Endodermal cell (in vitro differentiated cells): Measurements from ENCODE around the gene ETV7. TPM values are rescaled to one million over a fixed set of nuclear protein-coding genes. Genes with fewer than 3 reads are reported as not detected.
A peak's percentile ranks its signal among the peaks of the same experiment; 100 is the strongest.

ENCODE experiments used
- DNase-seq: peaks from one replicate; pipeline ENCODE4 v3.0.0-alpha.2; 2017
- H3K27ac ChIP-seq: 2 replicates; pipeline ENCODE4 v1.5.1; 2013; ENCODE audit warnings: mild to moderate bottlenecking, low read depth, low read length, moderate library complexity
- H3K27me3 ChIP-seq: 2 replicates; pipeline ENCODE4 v1.6.1; 2013; ENCODE audit warnings: mild to moderate bottlenecking, low read length, moderate library complexity; ENCODE audit not compliant: insufficient read depth, control insufficient read depth, poor library complexity, severe bottlenecking
- H3K36me3 ChIP-seq: 2 replicates; pipeline ENCODE4 v1.7.0; 2013; ENCODE audit warnings: mild to moderate bottlenecking, low read length, moderate library complexity; ENCODE audit not compliant: control insufficient read depth, insufficient read depth
- H3K4me1 ChIP-seq: one replicate; pipeline ENCODE4 v1.7.0; 2013; ENCODE audit warnings: low read length; ENCODE audit not compliant: control insufficient read depth, insufficient read depth
- H3K4me3 ChIP-seq: 2 replicates; pipeline ENCODE4 v1.5.1; 2013; ENCODE audit warnings: mild to moderate bottlenecking, low read length, moderate library complexity
- H3K9ac ChIP-seq: 2 replicates; pipeline ENCODE4 v1.6.1; 2013; ENCODE audit warnings: mild to moderate bottlenecking, low read length, moderate library complexity; ENCODE audit not compliant: poor library complexity, severe bottlenecking; ENCODE audit errors: extremely low read depth
- H3K9me3 ChIP-seq: 2 replicates; pipeline ENCODE4 v1.6.1; 2013; ENCODE audit warnings: mild to moderate bottlenecking, low read length, moderate library complexity; ENCODE audit not compliant: control insufficient read depth
- H3K27ac Mint-ChIP-seq: 2 replicates; pipeline ENCODE4 v1.8.0; 2020; ENCODE audit warnings: mixed read lengths
- H3K27me3 Mint-ChIP-seq: 2 replicates; pipeline ENCODE4 v1.8.0; 2021; ENCODE audit warnings: mild to moderate bottlenecking, mixed read lengths; ENCODE audit not compliant: insufficient read depth
- H3K36me3 Mint-ChIP-seq: 2 replicates; pipeline ENCODE4 v1.8.0; 2020; ENCODE audit warnings: low read depth, mixed read lengths
- H3K4me1 Mint-ChIP-seq: 2 replicates; pipeline ENCODE4 v1.8.0; 2020; ENCODE audit warnings: mixed read lengths
- H3K4me3 Mint-ChIP-seq: 2 replicates; pipeline ENCODE4 v1.8.0; 2020; ENCODE audit warnings: mild to moderate bottlenecking, moderate library complexity, mixed read lengths
- H3K9me3 Mint-ChIP-seq: 2 replicates; pipeline ENCODE4 v1.8.0; 2020; ENCODE audit warnings: mild to moderate bottlenecking, mixed read lengths
- WGBS, 2 experiments: methylation state at CpG; one replicate each; pipeline versions ENCODE4 v1.1.5 to v1.1.7; 2013; ENCODE audit warnings: missing lambda C conversion rate in 2 of 2, mixed read lengths in 1 of 2; ENCODE audit not compliant: insufficient coverage in 1 of 2, insufficient read length in 1 of 2; 5-methylcytosine and 5-hydroxymethylcytosine counted together
- total RNA-seq, 2 donors: library from RNA; stranded (reverse); fragmentation: NEBNext Ultra II Directional in 1 of 2; extraction: Animal tissue kit (Norgen Biotek cat#: 25700) in 1 of 2; gene quantifications; 2 replicates in 1 of 2; 3 replicates in 1 of 2; pipeline ENCODE4 v1.2.1, GENCODE V29; 2021
- TF ChIP-seq, protein P1 (sequence below): fragments of 200-600 bp; sonication (generic); conservative IDR thresholded peaks from 2 replicates; pipeline ENCODE4 v1.5.0; 2021; ENCODE audit warnings: antibody characterized with exemption, mild to moderate bottlenecking

The ETV7 gene
- total RNA-seq, 2 donors from 2014 or later = 0.42 TPM

DNA sequence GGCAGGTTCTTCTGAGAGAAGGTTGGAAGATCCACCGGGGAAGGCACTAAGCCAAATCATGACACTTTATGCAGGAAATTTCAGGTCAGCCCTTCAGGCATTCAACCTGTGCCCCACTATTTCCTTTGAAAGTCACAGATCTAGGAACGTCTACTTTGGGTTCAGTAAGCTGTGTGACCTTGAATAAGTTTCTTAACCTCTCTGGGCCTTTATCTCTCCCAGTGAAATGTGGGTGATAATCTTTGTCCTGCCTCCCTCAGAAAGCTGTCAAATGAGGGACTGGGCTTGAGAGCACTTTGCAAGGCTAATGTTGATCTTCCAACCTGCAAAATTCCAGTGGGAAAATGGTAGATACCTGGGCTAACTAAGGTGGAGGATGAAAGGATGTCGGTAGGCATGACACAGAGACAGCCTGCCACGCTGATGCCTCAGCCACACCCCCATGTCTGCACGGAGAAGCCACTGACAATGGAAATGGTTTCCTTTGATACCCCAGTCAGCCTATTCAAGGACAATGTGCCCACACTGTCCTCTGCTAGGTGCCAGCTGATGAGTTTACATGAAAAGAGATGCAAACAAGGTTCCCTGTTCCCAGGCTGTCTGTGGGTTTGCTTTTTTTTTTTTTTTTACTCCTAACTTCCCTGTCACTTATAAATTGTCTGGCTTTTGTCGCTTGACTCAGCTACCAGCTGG is 60.1 kb downstream of the ETV7 start:
- TF ChIP-seq, protein P1, sequence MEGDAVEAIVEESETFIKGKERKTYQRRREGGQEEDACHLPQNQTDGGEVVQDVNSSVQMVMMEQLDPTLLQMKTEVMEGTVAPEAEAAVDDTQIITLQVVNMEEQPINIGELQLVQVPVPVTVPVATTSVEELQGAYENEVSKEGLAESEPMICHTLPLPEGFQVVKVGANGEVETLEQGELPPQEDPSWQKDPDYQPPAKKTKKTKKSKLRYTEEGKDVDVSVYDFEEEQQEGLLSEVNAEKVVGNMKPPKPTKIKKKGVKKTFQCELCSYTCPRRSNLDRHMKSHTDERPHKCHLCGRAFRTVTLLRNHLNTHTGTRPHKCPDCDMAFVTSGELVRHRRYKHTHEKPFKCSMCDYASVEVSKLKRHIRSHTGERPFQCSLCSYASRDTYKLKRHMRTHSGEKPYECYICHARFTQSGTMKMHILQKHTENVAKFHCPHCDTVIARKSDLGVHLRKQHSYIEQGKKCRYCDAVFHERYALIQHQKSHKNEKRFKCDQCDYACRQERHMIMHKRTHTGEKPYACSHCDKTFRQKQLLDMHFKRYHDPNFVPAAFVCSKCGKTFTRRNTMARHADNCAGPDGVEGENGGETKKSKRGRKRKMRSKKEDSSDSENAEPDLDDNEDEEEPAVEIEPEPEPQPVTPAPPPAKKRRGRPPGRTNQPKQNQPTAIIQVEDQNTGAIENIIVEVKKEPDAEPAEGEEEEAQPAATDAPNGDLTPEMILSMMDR = no peak
- Mint-ChIP-seq H3K9me3 (no peaks in the 10 kb centered on the region), H3K4me1 (peaks cover 2% of the 10 kb centered on the region), H3K4me3 (no peak overlapping the region), H3K36me3 (no peaks in the 10 kb centered on the region), H3K27ac (no peak overlapping the region), H3K27me3 (peaks cover 4% of the 10 kb centered on the region)
- no peak overlapping the region for H3K9ac ChIP-seq
- H3K4me3 ChIP-seq = no peak overlapping the region
- no peaks in the 10 kb centered on the region for H3K4me1 ChIP-seq
- no peaks in the 10 kb centered on the region for H3K36me3 ChIP-seq
- WGBS, 2 experiments = 38 to 41% methylated on average over 3 to 6 of the region's 6 CpGs
- DNase-seq = peak; percentile 69
- H3K27ac ChIP-seq = no peak overlapping the region
- H3K9me3 ChIP-seq = no peaks in the 10 kb centered on the region
- H3K27me3 ChIP-seq = no peaks in the 10 kb centered on the region

DNA sequence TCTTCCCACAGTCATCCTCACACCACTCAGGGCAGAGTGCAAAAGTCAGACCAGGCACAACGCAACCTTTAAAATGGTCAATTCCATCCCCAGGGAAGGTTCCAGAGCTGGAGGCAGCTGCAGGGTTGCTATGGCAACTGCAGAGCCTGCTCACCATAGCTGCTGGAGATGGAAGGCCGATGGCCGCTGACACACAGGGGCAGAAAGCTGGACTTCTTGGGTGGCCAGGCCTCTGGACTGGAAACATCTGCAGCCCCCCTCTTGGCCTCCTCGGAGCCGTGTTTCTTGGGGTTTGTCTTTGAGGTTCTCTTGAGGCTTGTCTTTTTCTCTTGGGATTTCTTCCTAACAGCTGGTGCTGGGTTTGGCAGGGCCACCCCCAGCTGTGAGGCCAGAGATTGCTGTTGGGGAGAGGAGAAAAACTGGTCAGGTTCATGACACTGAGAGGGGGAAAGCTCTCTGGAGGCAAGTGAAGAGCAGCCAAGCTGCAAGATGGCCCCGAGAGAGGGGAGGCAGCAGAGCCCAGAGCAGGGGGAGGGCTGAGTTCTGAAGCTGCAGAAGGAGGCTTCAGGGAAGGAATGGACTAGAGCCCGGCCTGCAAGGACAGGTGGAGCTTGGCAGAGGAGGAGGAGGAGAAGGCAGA is 61.0 kb downstream of the ETV7 start:
- Histone ChIP-seq H3K36me3 (no peaks in the 10 kb centered on the region), H3K27ac (peak overlapping the region; percentile 66), H3K27me3 (no peaks in the 10 kb centered on the region), H3K9me3 (no peaks in the 10 kb centered on the region), H3K4me1 (no peaks in the 10 kb centered on the region), H3K4me3 (no peak overlapping the region), H3K9ac (no peak overlapping the region)
- 62 to 83% methylated on average over 5 to 7 of the region's 7 CpGs for WGBS, 2 experiments
- Mint-ChIP-seq H3K9me3 (no peaks in the 10 kb centered on the region), H3K4me3 (no peak overlapping the region), H3K27me3 (no peaks in the 10 kb centered on the region), H3K27ac (no peak overlapping the region), H3K4me1 (peaks cover 2% of the 10 kb centered on the region), H3K36me3 (no peaks in the 10 kb centered on the region)
- TF ChIP-seq, protein P1 = no peak
- no peak for DNase-seq

DNA sequence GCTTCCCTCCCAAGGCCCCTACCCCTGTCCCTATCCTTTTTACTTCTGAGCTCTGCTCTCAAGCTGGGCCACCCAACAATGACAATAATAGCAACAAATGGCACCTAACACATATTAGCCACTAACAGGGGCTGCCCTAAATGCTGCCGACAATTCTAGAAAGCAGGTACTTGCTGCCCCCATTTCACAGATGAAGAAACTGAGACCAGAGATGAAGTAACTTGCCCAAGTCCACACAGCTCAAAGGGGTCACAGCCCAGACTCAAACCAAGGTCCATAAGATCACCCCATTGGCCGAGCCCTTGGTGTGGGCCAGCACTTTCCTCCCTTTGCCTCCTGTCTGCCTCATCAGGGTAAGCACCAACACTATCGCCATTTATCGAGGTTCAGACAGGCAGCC is 62.8 kb downstream of the ETV7 start:
- Mint-ChIP-seq H3K4me3 (no peak overlapping the region), H3K9me3 (no peaks in the 10 kb centered on the region), H3K4me1 (peaks cover 2% of the 10 kb centered on the region), H3K27me3 (no peaks in the 10 kb centered on the region), H3K27ac (no peak overlapping the region), H3K36me3 (no peaks in the 10 kb centered on the region)
- Histone ChIP-seq H3K36me3 (no peaks in the 10 kb centered on the region), H3K4me3 (no peak overlapping the region), H3K9ac (no peak overlapping the region), H3K27ac (no peak overlapping the region), H3K9me3 (no peaks in the 10 kb centered on the region), H3K27me3 (no peaks in the 10 kb centered on the region), H3K4me1 (no peaks in the 10 kb centered on the region)
- WGBS, 2 experiments = 90 to 93% methylated on average over 2 to 4 of the region's 4 CpGs
- no peak for DNase-seq
- TF ChIP-seq, protein P1 = no peak
